K562 (cell line): ENCODE data around the gene SETD5. TPM values are rescaled to one million over a fixed set of nuclear protein-coding genes. Genes with fewer than 3 reads are reported as not detected.

Experiments
- CBFA2T2 ChIP-seq: fragments of 450-650 bp; conservative IDR thresholded peaks from 2 replicates; pipeline ENCODE4 v1.6.1; 2017; ENCODE audit warnings: mild to moderate bottlenecking
- E2F3 ChIP-seq: fragments of 250-450 bp; sonication (Bioruptor Pico); IDR thresholded peaks from 2 replicates; pipeline ENCODE4 v1.4.0; 2020; ENCODE audit warnings: mild to moderate bottlenecking
- FOXJ3 ChIP-seq: sonication (generic); formaldehyde crosslinking; IDR thresholded peaks from 2 replicates; pipeline ENCODE4 v1.4.0; 2020; ENCODE audit warnings: mild to moderate bottlenecking, missing genetic modification reagents
- GTF2A2 ChIP-seq: IDR thresholded peaks from 2 replicates; pipeline ENCODE4 v1.6.1; 2016; ENCODE audit warnings: mild to moderate bottlenecking, missing genetic modification characterization, missing compliant biosample characterization
- NONO ChIP-seq, 2 experiments: fragments of 200-400 bp in 1 of 2; fragments of 450-650 bp in 1 of 2; formaldehyde crosslinking in 1 of 2; IDR thresholded peaks; 2 replicates each; pipeline ENCODE4 v1.6.1; 2017; ENCODE audit warnings: low read depth in 2 of 2, mild to moderate bottlenecking in 2 of 2, moderate library complexity in 2 of 2, low read length in 1 of 2
- ZNF134 ChIP-seq: fragments of 250-450 bp; sonication (Bioruptor Pico); conservative IDR thresholded peaks from 2 replicates; pipeline ENCODE4 v1.4.0; 2020
- ZNF253 ChIP-seq: fragments of 250-450 bp; sonication (Bioruptor Pico); conservative IDR thresholded peaks from 2 replicates; pipeline ENCODE4 v1.6.1; 2021; ENCODE audit warnings: mild to moderate bottlenecking
- ZNF311 ChIP-seq: fragments of 250-450 bp; sonication (Bioruptor Pico); IDR thresholded peaks from 2 replicates; pipeline ENCODE4 v1.4.0; 2020; ENCODE audit warnings: mild to moderate bottlenecking, moderate library complexity
- ZNF408 ChIP-seq: fragments of 250-450 bp; sonication (Bioruptor Pico); IDR thresholded peaks from 2 replicates; pipeline ENCODE4 v1.4.0; 2020; ENCODE audit warnings: low read depth, mild to moderate bottlenecking, moderate library complexity
- ZSCAN29 ChIP-seq: fragments of 450-650 bp; IDR thresholded peaks from 2 replicates; pipeline ENCODE4 v1.6.1; 2017
- polyA plus RNA-seq, 8 experiments: library from polyadenylated mRNA; depleted of rRNA in 4 of 8; stranded (reverse) in 5 of 8; unstranded in 3 of 8; fragments of >200 nt; fragmentation: Nextera tagmentation in 2 of 8; fragmentation: Illumina TruSeq in 1 of 8; extraction: Ambion mirVana in 2 of 8; extraction: Trizol in 1 of 8; gene quantifications; 2 replicates each; pipeline versions ENCODE4 v1.2.1 to v1.2.3, GENCODE V29; 2011 to 2014; ENCODE audit warnings: inconsistent platforms in 1 of 8, missing spikeins in 1 of 8
- total RNA-seq, 7 experiments: library from RNA; depleted of rRNA in 6 of 7; stranded (reverse); fragments of >200 nt in 6 of 7; fragmentation: Illumina TruSeq in 2 of 7; extraction: Trizol in 2 of 7; gene quantifications; 2 replicates each; pipeline versions ENCODE4 v1.2.1 to v1.2.3, GENCODE V29; 2011 to 2021; ENCODE audit warnings: low replicate concordance in 1 of 7
- TF ChIP-seq, protein P1 (sequence below): fragments of 450-650 bp; IDR thresholded peaks from 2 replicates; pipeline ENCODE4 v1.6.1; 2016; ENCODE audit warnings: mild to moderate bottlenecking, moderate library complexity
- TF ChIP-seq, protein P2 (sequence below): IDR thresholded peaks from 3 replicates; pipeline ENCODE4 v1.6.1; 2011; ENCODE audit warnings: borderline replicate concordance, mild to moderate bottlenecking; ENCODE audit not compliant: insufficient read length, insufficient read depth
- TF ChIP-seq, protein P3 (sequence below): fragments of 250-450 bp; sonication (Bioruptor Pico); IDR thresholded peaks from 2 replicates; pipeline ENCODE4 v1.5.0; 2022; ENCODE audit warnings: mild to moderate bottlenecking

The SETD5 gene
- total and polyA plus RNA-seq, 9 of the 15 experiments (the other 6 are each of a cell fraction or from before 2014, with no cell fraction given), result 20.8 to 135 (median 87.2) TPM

DNA sequence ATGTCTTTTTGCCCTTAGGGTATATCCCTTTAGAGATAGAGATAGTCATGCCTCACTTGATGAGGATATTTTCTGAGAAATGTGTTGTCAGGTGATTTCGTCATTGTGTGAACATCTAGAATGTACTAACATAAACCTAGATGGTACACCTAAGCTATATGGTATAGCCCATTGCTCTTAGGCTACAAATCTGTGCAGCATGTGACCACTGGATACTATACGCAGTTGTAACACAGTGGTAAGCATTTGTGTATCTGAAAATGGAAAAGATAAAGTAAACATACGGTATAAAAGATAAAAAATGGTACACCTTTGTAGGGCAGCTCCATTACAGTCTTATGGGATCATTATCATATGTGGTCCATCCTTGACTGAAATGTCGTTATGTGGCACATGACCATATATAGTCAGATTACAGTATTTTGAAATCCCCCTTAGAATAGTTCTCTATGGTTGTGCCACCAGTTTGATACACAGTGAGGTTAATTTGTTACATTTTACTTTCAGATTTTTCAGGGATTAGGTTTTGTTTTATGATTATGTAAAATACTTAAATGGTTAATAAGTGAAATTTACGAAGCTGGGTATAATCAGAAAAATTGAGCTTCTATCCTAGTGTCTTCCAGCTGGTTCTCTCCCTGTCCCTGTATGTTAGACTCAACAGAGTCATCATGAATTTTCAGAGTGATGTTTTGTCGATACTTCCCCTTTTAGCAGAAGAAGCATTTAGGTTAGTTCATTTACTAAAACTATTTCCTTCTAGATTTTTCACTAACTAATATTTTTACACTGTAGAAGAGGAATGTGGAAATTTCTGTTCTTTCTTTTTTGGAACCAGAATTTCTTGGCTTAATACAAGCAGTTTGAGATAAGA, 12.8 kb downstream of the SETD5 start (continued):
- TF ChIP-seq FOXJ3 (CRISPR knock-in tag), result no peak
- TF ChIP-seq ZNF134, result no peak
- TF ChIP-seq ZSCAN29, result no peak
- TF ChIP-seq GTF2A2, result no peak
- TF ChIP-seq ZNF253 (CRISPR knock-in tag), result no peak
- TF ChIP-seq, protein P1, sequence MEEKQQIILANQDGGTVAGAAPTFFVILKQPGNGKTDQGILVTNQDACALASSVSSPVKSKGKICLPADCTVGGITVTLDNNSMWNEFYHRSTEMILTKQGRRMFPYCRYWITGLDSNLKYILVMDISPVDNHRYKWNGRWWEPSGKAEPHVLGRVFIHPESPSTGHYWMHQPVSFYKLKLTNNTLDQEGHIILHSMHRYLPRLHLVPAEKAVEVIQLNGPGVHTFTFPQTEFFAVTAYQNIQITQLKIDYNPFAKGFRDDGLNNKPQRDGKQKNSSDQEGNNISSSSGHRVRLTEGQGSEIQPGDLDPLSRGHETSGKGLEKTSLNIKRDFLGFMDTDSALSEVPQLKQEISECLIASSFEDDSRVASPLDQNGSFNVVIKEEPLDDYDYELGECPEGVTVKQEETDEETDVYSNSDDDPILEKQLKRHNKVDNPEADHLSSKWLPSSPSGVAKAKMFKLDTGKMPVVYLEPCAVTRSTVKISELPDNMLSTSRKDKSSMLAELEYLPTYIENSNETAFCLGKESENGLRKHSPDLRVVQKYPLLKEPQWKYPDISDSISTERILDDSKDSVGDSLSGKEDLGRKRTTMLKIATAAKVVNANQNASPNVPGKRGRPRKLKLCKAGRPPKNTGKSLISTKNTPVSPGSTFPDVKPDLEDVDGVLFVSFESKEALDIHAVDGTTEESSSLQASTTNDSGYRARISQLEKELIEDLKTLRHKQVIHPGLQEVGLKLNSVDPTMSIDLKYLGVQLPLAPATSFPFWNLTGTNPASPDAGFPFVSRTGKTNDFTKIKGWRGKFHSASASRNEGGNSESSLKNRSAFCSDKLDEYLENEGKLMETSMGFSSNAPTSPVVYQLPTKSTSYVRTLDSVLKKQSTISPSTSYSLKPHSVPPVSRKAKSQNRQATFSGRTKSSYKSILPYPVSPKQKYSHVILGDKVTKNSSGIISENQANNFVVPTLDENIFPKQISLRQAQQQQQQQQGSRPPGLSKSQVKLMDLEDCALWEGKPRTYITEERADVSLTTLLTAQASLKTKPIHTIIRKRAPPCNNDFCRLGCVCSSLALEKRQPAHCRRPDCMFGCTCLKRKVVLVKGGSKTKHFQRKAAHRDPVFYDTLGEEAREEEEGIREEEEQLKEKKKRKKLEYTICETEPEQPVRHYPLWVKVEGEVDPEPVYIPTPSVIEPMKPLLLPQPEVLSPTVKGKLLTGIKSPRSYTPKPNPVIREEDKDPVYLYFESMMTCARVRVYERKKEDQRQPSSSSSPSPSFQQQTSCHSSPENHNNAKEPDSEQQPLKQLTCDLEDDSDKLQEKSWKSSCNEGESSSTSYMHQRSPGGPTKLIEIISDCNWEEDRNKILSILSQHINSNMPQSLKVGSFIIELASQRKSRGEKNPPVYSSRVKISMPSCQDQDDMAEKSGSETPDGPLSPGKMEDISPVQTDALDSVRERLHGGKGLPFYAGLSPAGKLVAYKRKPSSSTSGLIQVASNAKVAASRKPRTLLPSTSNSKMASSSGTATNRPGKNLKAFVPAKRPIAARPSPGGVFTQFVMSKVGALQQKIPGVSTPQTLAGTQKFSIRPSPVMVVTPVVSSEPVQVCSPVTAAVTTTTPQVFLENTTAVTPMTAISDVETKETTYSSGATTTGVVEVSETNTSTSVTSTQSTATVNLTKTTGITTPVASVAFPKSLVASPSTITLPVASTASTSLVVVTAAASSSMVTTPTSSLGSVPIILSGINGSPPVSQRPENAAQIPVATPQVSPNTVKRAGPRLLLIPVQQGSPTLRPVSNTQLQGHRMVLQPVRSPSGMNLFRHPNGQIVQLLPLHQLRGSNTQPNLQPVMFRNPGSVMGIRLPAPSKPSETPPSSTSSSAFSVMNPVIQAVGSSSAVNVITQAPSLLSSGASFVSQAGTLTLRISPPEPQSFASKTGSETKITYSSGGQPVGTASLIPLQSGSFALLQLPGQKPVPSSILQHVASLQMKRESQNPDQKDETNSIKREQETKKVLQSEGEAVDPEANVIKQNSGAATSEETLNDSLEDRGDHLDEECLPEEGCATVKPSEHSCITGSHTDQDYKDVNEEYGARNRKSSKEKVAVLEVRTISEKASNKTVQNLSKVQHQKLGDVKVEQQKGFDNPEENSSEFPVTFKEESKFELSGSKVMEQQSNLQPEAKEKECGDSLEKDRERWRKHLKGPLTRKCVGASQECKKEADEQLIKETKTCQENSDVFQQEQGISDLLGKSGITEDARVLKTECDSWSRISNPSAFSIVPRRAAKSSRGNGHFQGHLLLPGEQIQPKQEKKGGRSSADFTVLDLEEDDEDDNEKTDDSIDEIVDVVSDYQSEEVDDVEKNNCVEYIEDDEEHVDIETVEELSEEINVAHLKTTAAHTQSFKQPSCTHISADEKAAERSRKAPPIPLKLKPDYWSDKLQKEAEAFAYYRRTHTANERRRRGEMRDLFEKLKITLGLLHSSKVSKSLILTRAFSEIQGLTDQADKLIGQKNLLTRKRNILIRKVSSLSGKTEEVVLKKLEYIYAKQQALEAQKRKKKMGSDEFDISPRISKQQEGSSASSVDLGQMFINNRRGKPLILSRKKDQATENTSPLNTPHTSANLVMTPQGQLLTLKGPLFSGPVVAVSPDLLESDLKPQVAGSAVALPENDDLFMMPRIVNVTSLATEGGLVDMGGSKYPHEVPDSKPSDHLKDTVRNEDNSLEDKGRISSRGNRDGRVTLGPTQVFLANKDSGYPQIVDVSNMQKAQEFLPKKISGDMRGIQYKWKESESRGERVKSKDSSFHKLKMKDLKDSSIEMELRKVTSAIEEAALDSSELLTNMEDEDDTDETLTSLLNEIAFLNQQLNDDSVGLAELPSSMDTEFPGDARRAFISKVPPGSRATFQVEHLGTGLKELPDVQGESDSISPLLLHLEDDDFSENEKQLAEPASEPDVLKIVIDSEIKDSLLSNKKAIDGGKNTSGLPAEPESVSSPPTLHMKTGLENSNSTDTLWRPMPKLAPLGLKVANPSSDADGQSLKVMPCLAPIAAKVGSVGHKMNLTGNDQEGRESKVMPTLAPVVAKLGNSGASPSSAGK, result peak; percentile 32; the same call in 1 of the 2 replicates
- TF ChIP-seq, protein P2, sequence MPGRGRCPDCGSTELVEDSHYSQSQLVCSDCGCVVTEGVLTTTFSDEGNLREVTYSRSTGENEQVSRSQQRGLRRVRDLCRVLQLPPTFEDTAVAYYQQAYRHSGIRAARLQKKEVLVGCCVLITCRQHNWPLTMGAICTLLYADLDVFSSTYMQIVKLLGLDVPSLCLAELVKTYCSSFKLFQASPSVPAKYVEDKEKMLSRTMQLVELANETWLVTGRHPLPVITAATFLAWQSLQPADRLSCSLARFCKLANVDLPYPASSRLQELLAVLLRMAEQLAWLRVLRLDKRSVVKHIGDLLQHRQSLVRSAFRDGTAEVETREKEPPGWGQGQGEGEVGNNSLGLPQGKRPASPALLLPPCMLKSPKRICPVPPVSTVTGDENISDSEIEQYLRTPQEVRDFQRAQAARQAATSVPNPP, result no peak
- no peak for TF ChIP-seq ZNF408 (CRISPR knock-in tag)
- no peak for TF ChIP-seq NONO (IDR thresholded peaks at IDR 0.05; ENCODE audit: low read depth in 2 of 2, low read length in 1 of 2)
- TF ChIP-seq, protein P3, sequence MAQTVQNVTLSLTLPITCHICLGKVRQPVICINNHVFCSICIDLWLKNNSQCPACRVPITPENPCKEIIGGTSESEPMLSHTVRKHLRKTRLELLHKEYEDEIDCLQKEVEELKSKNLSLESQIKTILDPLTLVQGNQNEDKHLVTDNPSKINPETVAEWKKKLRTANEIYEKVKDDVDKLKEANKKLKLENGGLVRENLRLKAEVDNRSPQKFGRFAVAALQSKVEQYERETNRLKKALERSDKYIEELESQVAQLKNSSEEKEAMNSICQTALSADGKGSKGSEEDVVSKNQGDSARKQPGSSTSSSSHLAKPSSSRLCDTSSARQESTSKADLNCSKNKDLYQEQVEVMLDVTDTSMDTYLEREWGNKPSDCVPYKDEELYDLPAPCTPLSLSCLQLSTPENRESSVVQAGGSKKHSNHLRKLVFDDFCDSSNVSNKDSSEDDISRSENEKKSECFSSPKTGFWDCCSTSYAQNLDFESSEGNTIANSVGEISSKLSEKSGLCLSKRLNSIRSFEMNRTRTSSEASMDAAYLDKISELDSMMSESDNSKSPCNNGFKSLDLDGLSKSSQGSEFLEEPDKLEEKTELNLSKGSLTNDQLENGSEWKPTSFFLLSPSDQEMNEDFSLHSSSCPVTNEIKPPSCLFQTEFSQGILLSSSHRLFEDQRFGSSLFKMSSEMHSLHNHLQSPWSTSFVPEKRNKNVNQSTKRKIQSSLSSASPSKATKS (CRISPR knock-in tag), result no peak
- no peak for TF ChIP-seq E2F3
- 0 out of 2 replicates have a peak, but pooled peaks have one; percentile 15 for TF ChIP-seq CBFA2T2
- TF ChIP-seq ZNF311 (CRISPR knock-in tag), result no peak
